PC-3 (cell line): ENCODE data around the gene DMKN. TPM values are rescaled to one million over a fixed set of nuclear protein-coding genes. Genes with fewer than 3 reads are reported as not detected.

Experiments used
- ATAC-seq: fragments of 200-7000 bp; cut with Tn5 transposase; 2 replicates; pipeline ENCODE4 v1.9.1; 2020; ENCODE audit warnings: mild to moderate bottlenecking, moderate library complexity
- Bru-seq: library from RNA; stranded (reverse); fragments of 400-500 nt; gene quantifications from one replicate; lab custom pipeline; 2021; lab: Mats Ljungman, UMichigan
- BruChase-seq, 2 experiments: library from RNA; stranded (reverse); fragments of 400-500 nt; gene quantifications; one replicate each; lab custom pipeline; 2021; lab: Mats Ljungman, UMichigan
- BruUV-seq: library from RNA; stranded (reverse); fragments of 400-500 nt; replicated peaks from 2 replicates; lab custom pipeline; 2021; lab: Mats Ljungman, UMichigan
- CTCF ChIA-PET: fragments of 300-600 bp; sonication (Branson Sonifier 250); formaldehyde crosslinking; loops from one replicate; lab custom pipeline; 2022; ENCODE audit warnings: antibody characterized with exemption; lab: Charles Lee
- POLR2A ChIA-PET: fragments of 300-600 bp; sonication (Branson Sonifier 250); formaldehyde crosslinking; loops from one replicate; lab custom pipeline; 2022; ENCODE audit warnings: antibody characterized with exemption; ENCODE audit not compliant: unreplicated experiment; lab: Charles Lee
- DNase-seq: peaks from one replicate; pipeline ENCODE4 v3.0.0-alpha.2; 2015
- H2AFZ ChIP-seq: fragments of 300-600 bp; sonication (generic); 2 replicates; pipeline ENCODE4 v1.6.0; 2016; ENCODE audit warnings: antibody characterized with exemption, low read length
- H3F3A ChIP-seq: fragments of 300-600 bp; sonication (generic); one replicate; pipeline ENCODE4 v1.6.0; 2017; ENCODE audit warnings: antibody characterized with exemption, low read length, control low read depth, mild to moderate bottlenecking; ENCODE audit not compliant: unreplicated experiment
- H3K27ac ChIP-seq: fragments of 300-600 bp; sonication (generic); 2 replicates; pipeline ENCODE4 v1.5.1; 2016; ENCODE audit warnings: mild to moderate bottlenecking, low read length
- H3K27me3 ChIP-seq: fragments of 300-600 bp; sonication (generic); 2 replicates; pipeline ENCODE4 v1.6.1; 2016; ENCODE audit warnings: low read length, mixed read lengths
- H3K36me3 ChIP-seq: fragments of 300-600 bp; sonication (generic); 2 replicates; pipeline ENCODE4 v1.6.1; 2016; ENCODE audit warnings: low read depth, mixed run types, low read length, mixed read lengths
- H3K4me1 ChIP-seq: fragments of 300-600 bp; sonication (generic); 2 replicates; pipeline ENCODE4 v1.5.1; 2016; ENCODE audit warnings: low read length; ENCODE audit not compliant: insufficient read depth
- H3K4me2 ChIP-seq: fragments of 300-600 bp; sonication (generic); 2 replicates; pipeline ENCODE4 v1.6.0; 2016; ENCODE audit warnings: low read length
- H3K4me3 ChIP-seq: fragments of 300-600 bp; sonication (generic); 2 replicates; pipeline ENCODE4 v1.5.1; 2016; ENCODE audit warnings: mild to moderate bottlenecking, low read length, mixed read lengths
- H3K79me2 ChIP-seq: fragments of 300-600 bp; sonication (generic); 2 replicates; pipeline ENCODE4 v1.6.1; 2017; ENCODE audit warnings: low read length, mixed read lengths
- H3K9ac ChIP-seq: fragments of 300-600 bp; sonication (generic); 2 replicates; pipeline ENCODE4 v1.6.0; 2016; ENCODE audit warnings: mild to moderate bottlenecking, low read length
- H3K9me2 ChIP-seq: fragments of 300-600 bp; sonication (generic); replicated peaks from 2 replicates; pipeline ENCODE4 v1.6.1; 2016; ENCODE audit warnings: mixed run types, low read length, mixed read lengths
- H3K9me3 ChIP-seq: fragments of 300-600 bp; sonication (generic); 2 replicates; pipeline ENCODE4 v1.6.1; 2016; ENCODE audit warnings: low read length, mixed read lengths
- H4K20me1 ChIP-seq: fragments of 300-600 bp; sonication (generic); 2 replicates; pipeline ENCODE4 v1.6.1; 2016; ENCODE audit warnings: low read length, mixed read lengths
- CTCF ChIP-seq: fragments of 300-600 bp; sonication (generic); conservative IDR thresholded peaks from 2 replicates; pipeline ENCODE4 v1.5.1; 2017; ENCODE audit warnings: antibody characterized with exemption, low read depth, mild to moderate bottlenecking, low read length
- EZH2 ChIP-seq: fragments of 300-600 bp; sonication (generic); IDR thresholded peaks from one replicate; pipeline ENCODE4 v1.6.1; 2017; ENCODE audit warnings: antibody characterized with exemption, mild to moderate bottlenecking, low read length; ENCODE audit not compliant: unreplicated experiment
- EZH2phosphoT487 ChIP-seq: fragments of 300-600 bp; sonication (generic); IDR thresholded peaks from 2 replicates; pipeline ENCODE4 v1.6.1; 2018; ENCODE audit warnings: mild to moderate bottlenecking, antibody characterized with exemption, low read length, borderline replicate concordance
- intact Hi-C: fragments of 100-400 bp; cut with micrococcal nuclease; formaldehyde crosslinking; loops from 2 replicates; pipeline ENCODE4 v1.9.0; 2023
- long read RNA-seq: library from polyadenylated mRNA; unstranded; transcript quantifications from one replicate; pipeline ENCODE4 v2.0.0, GENCODE V29; 2021; ENCODE audit not compliant: unreplicated experiment
- total RNA-seq: library from RNA; depleted of rRNA; stranded (reverse); fragments of >200 nt; gene quantifications from 2 replicates; pipeline ENCODE4 v1.2.3, GENCODE V29; 2014; rRNA removed

The DMKN gene, protein sequence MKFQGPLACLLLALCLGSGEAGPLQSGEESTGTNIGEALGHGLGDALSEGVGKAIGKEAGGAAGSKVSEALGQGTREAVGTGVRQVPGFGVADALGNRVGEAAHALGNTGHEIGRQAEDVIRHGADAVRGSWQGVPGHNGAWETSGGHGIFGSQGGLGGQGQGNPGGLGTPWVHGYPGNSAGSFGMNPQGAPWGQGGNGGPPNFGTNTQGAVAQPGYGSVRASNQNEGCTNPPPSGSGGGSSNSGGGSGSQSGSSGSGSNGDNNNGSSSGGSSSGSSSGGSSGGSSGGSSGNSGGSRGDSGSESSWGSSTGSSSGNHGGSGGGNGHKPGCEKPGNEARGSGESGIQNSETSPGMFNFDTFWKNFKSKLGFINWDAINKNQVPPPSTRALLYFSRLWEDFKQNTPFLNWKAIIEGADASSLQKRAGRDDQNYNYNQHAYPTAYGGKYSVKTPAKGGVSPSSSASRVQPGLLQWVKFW
- total RNA-seq: 128 and 144 TPM in 2 replicates
- percentile 75 among the genes with signal in this experiment for Bru-seq, nascent RNA
- BruChase-seq, experiment 1, labeled RNA remaining after a 6-hour chase: percentile 76 among the genes with signal in this experiment
- BruChase-seq, experiment 2, labeled RNA remaining after a 2-hour chase: percentile 76 among the genes with signal in this experiment
- long read RNA-seq, transcript DMKN-239 (5 exons, 577 nt): major isoform, 5 of 68 reads
- long read RNA-seq, transcript DMKN-219 (4 exons, 567 nt): major isoform, 5 of 68 reads
- long read RNA-seq, partial matches to known transcripts: 12 of 68 reads
- long read RNA-seq, other reads (novel, unspliced or antisense): 29 of 68 reads

DNA sequence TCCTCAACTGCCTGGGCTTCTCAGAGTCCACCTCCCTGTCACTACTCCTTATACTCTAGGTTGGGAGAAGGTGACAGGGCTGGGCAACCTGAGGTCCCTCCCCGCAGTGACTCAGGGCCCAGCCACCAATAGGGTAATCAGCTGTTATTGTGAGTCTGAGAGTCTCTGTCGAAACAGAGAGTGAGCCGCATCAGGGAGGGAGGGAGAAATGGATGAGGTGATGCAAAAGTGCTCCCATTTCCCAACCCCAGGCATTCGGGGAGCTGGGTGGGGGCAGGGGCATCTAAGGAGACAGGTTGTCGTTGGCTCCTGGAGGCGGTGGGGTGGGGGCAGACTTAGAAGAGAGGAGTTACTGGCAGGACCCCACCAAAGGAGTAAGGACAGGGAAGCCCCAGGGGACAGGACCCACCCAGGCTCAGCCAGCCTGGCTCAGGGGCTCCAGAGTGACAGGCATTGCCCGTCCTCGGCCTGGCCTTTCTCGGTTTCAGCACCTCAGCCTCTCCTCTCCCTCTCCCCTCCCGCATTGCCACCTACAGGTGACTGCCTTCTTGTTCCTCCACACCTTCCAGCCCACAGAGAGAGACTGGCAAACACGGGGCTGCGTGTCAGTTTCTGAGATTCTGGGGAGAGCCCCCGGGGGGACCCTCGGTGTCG lies at the start of gene DMKN:
TSS of gene DMKN (minus strand) at position 22 of the 654 bp plus-strand sequence. CDS start 174 bp downstream, outside the sequence.
- Histone ChIP-seq H3K36me3 (no peaks in the 10 kb centered on the region), H3K9me3 (no peaks in the 10 kb centered on the region), H3F3A (no peaks in the 10 kb centered on the region), H2AFZ (no peak within 1 kb of the TSS), H3K4me2 (no peak within 1 kb of the TSS), H3K4me3 (no peak within 1 kb of the TSS), H3K9ac (no peak within 1 kb of the TSS), H3K4me1 (peaks cover 13% of the 10 kb centered on the region), H3K27me3 (no peaks in the 10 kb centered on the region), H4K20me1 (no peaks in the 10 kb centered on the region), H3K79me2 (peaks cover 14% of the 10 kb centered on the region), H3K27ac (no peak within 1 kb of the TSS), H3K9me2 (no peaks in the 10 kb centered on the region)
- ChIA-PET POLR2A (interaction anchor here (0.6 kb wide), 1 partner anchor 47 kb away, joined by 3 read pairs; no protein-coding TSS in a partner anchor), CTCF (no interaction called here)
- no peak for ATAC-seq
- intact Hi-C loops: loop anchor here (5.0 kb wide), 1 partner anchor 129 kb away; the partner anchor contains the start of gene ETV2
- peak; percentile 14 for DNase-seq
- no TSS peak for BruUV-seq
- TF ChIP-seq CTCF: no peak
- TF ChIP-seq EZH2: no peak
- TF ChIP-seq EZH2phosphoT487: no peak

DNA sequence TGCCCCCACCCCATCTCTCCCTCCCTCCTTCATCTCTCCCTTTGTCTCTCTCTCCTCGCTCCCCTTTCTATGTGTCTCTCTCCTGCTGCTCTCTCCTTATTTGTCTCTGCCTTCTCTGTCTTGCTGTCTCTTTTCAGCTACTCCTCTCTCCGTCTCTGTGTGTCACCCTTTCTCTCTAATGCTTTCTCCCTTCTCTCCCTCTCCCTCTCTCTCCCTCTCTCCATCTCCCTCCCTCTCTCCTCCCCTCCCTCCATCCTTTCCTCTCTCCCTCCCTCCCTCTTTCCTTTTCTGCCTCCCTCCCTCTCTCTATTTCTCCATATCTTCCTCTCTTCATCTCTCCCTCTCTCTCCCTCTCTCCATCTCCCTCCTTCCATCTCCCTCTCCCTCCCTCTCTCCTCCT lies 49.3 kb upstream of the DMKN start:
- intact Hi-C loops: no loop called here
- Histone ChIP-seq H2AFZ (no peak overlapping the region), H3K4me1 (no peaks in the 10 kb centered on the region), H3K36me3 (no peaks in the 10 kb centered on the region), H3K4me2 (no peak overlapping the region), H3F3A (no peaks in the 10 kb centered on the region), H3K79me2 (no peaks in the 10 kb centered on the region), H3K27ac (no peak overlapping the region), H3K9me2 (no peaks in the 10 kb centered on the region), H3K9me3 (no peaks in the 10 kb centered on the region), H3K27me3 (no peaks in the 10 kb centered on the region), H4K20me1 (no peaks in the 10 kb centered on the region), H3K9ac (no peak overlapping the region), H3K4me3 (no peak overlapping the region)
- no peak for ATAC-seq
- no TSS peak for BruUV-seq
- ChIA-PET POLR2A (no interaction called here), CTCF (no interaction called here)
- no peak for DNase-seq
- no peak for TF ChIP-seq CTCF
- TF ChIP-seq EZH2: no peak
- TF ChIP-seq EZH2phosphoT487: no peak
